Measurements from ENCODE around the gene C19orf44.

DNA sequence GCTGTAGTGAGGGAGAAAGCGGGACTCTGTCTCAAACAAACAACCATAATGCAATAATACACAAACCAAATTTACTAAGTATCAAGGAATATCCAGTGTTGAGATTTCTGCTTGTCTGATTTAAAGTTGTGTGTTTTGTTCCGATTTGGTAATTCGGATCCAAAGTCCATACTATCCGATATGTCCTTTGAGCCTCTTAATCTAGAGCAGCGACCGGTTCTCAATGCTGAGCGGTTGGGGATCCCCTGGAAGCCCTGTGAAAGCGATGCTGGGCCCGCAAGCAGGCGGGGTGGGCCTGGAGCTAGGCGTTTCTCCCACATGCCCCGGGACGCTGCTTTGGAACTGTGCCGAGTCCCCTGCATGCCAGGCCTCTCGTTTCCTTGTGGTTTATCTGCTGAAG, 20.2 kb downstream of the C19orf44 start:
- TF ChIP-seq, protein P1, sequence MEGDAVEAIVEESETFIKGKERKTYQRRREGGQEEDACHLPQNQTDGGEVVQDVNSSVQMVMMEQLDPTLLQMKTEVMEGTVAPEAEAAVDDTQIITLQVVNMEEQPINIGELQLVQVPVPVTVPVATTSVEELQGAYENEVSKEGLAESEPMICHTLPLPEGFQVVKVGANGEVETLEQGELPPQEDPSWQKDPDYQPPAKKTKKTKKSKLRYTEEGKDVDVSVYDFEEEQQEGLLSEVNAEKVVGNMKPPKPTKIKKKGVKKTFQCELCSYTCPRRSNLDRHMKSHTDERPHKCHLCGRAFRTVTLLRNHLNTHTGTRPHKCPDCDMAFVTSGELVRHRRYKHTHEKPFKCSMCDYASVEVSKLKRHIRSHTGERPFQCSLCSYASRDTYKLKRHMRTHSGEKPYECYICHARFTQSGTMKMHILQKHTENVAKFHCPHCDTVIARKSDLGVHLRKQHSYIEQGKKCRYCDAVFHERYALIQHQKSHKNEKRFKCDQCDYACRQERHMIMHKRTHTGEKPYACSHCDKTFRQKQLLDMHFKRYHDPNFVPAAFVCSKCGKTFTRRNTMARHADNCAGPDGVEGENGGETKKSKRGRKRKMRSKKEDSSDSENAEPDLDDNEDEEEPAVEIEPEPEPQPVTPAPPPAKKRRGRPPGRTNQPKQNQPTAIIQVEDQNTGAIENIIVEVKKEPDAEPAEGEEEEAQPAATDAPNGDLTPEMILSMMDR (IDR thresholded peaks at IDR 0.05; ENCODE audit: low read depth, low read length): no peak
- no peak for TF ChIP-seq POLR2A (IDR thresholded peaks at IDR 0.05; ENCODE audit: extremely low read depth, insufficient read length)
- TF ChIP-seq, protein P2, sequence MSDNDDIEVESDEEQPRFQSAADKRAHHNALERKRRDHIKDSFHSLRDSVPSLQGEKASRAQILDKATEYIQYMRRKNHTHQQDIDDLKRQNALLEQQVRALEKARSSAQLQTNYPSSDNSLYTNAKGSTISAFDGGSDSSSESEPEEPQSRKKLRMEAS (IDR thresholded peaks at IDR 0.05; ENCODE audit: low read depth, low read length): no peak
- no peak for TF ChIP-seq MYC (IDR thresholded peaks at IDR 0.05; ENCODE audit: low read depth, low read length)
